CD14-positive monocyte (primary cell): ENCODE data around the gene TFR2. TPM values are rescaled to one million over a fixed set of nuclear protein-coding genes. Genes with fewer than 3 reads are reported as not detected.

Experiments used
- DNase-seq, 3 donors: peaks; one replicate each; pipeline ENCODE4 v3.0.0-alpha.2; 2011 to 2022
- H2AFZ ChIP-seq: 2 replicates; pipeline ENCODE4 v1.6.0; 2012; ENCODE audit warnings: mild to moderate bottlenecking, low read depth, low read length, inconsistent platforms; ENCODE audit not compliant: insufficient read depth, poor library complexity, severe bottlenecking
- H3K27ac ChIP-seq, 2 donors: 1 replicate in 1 of 2; 2 replicates in 1 of 2; pipeline ENCODE4 v1.5.1; 2012 to 2013; ENCODE audit warnings: low read length in 2 of 2, control low read depth in 1 of 2, inconsistent platforms in 1 of 2, low read depth in 1 of 2, mild to moderate bottlenecking in 1 of 2
- H3K27me3 ChIP-seq, 2 donors: one replicate each; pipeline versions ENCODE4 v1.6.0 to v1.6.1; 2011 to 2013; ENCODE audit warnings: low read length in 2 of 2; ENCODE audit not compliant: control insufficient read depth in 2 of 2, insufficient read depth in 2 of 2
- H3K36me3 ChIP-seq, 2 donors: replicated peaks in 1 of 2; 1 replicate in 1 of 2; 2 replicates in 1 of 2; pipeline versions ENCODE4 v1.5.1 to v1.6.1; 2012 to 2013; ENCODE audit warnings: low read length in 2 of 2, control low read depth in 1 of 2, inconsistent platforms in 1 of 2, mild to moderate bottlenecking in 1 of 2; ENCODE audit not compliant: insufficient read depth in 2 of 2, control insufficient read depth in 1 of 2
- H3K4me1 ChIP-seq, 2 donors: 1 replicate in 1 of 2; 2 replicates in 1 of 2; pipeline versions ENCODE4 v1.5.1 to v1.6.1; 2012 to 2013; ENCODE audit warnings: low read length in 2 of 2, control low read depth in 1 of 2, inconsistent platforms in 1 of 2, mild to moderate bottlenecking in 1 of 2, moderate library complexity in 1 of 2; ENCODE audit not compliant: insufficient read depth in 2 of 2, control insufficient read depth in 1 of 2
- H3K4me2 ChIP-seq: replicated peaks from 2 replicates; pipeline ENCODE3; 2012; ENCODE audit warnings: low read length, moderate library complexity, mild to moderate bottlenecking; ENCODE audit not compliant: poor library complexity, severe bottlenecking; ENCODE audit errors: extremely low read depth
- H3K4me3 ChIP-seq, 3 experiments: fragments of 200-600 bp in 1 of 3; sonication (generic) in 1 of 3; replicated peaks in 1 of 3; 1 replicate in 2 of 3; 2 replicates in 1 of 3; pipeline ENCODE4 v1.5.1; 2011 to 2013; ENCODE audit warnings: low read length in 3 of 3, mild to moderate bottlenecking in 3 of 3, control low read depth in 2 of 3, low read depth in 2 of 3, inconsistent platforms in 1 of 3, moderate library complexity in 1 of 3
- H3K79me2 ChIP-seq: 2 replicates; pipeline ENCODE4 v1.6.0; 2012; ENCODE audit warnings: mild to moderate bottlenecking, control low read depth, inconsistent platforms, low read length, moderate library complexity; ENCODE audit not compliant: insufficient read depth
- H3K9ac ChIP-seq: 2 replicates; pipeline ENCODE4 v1.6.0; 2017; ENCODE audit warnings: low read length, mild to moderate bottlenecking; ENCODE audit not compliant: insufficient read depth, poor library complexity, severe bottlenecking
- H3K9me3 ChIP-seq, 2 donors: replicated peaks in 1 of 2; 1 replicate in 1 of 2; 2 replicates in 1 of 2; pipeline versions ENCODE4 v1.5.1 to v1.6.1; 2012 to 2013; ENCODE audit warnings: low read length in 2 of 2, control low read depth in 1 of 2; ENCODE audit not compliant: control insufficient read depth in 1 of 2, insufficient read depth in 1 of 2
- H4K20me1 ChIP-seq: 2 replicates; pipeline ENCODE4 v1.6.0; 2012; ENCODE audit warnings: mild to moderate bottlenecking, low read length, control low read depth, moderate library complexity; ENCODE audit not compliant: insufficient read depth
- H3K27ac Mint-ChIP-seq, 7 donors: one replicate each; pipeline ENCODE4 v1.8.0; 2020; ENCODE audit warnings: mild to moderate bottlenecking in 7 of 7, mixed read lengths in 7 of 7, moderate library complexity in 6 of 7, inconsistent platforms in 2 of 7
- H3K27me3 Mint-ChIP-seq, 3 donors: one replicate each; pipeline ENCODE4 v1.8.0; 2021 to 2022; ENCODE audit warnings: low read depth in 3 of 3, mild to moderate bottlenecking in 3 of 3, mixed read lengths in 3 of 3, moderate library complexity in 3 of 3, inconsistent platforms in 1 of 3
- H3K36me3 Mint-ChIP-seq, 2 donors: one replicate each; pipeline ENCODE4 v1.8.0; 2020; ENCODE audit warnings: mixed read lengths in 2 of 2, inconsistent platforms in 1 of 2, mild to moderate bottlenecking in 1 of 2
- H3K4me1 Mint-ChIP-seq: one replicate; pipeline ENCODE4 v1.8.0; 2020; ENCODE audit warnings: mild to moderate bottlenecking, mixed read lengths
- H3K4me3 Mint-ChIP-seq, 2 donors: one replicate each; pipeline ENCODE4 v1.8.0; 2020; ENCODE audit warnings: mild to moderate bottlenecking in 2 of 2, mixed read lengths in 2 of 2, moderate library complexity in 1 of 2
- H3K9me3 Mint-ChIP-seq, 7 donors: one replicate each; pipeline ENCODE4 v1.8.0; 2020 to 2022; ENCODE audit warnings: mixed read lengths in 7 of 7, mild to moderate bottlenecking in 6 of 7, moderate library complexity in 6 of 7, inconsistent platforms in 2 of 7
- WGBS: methylation state at CpG from one replicate; pipeline ENCODE4 v1.1.5; 2013; ENCODE audit warnings: missing lambda C conversion rate; ENCODE audit not compliant: insufficient coverage; 5-methylcytosine and 5-hydroxymethylcytosine counted together
- intact Hi-C, 2 donors: fragments of 100-400 bp; cut with micrococcal nuclease; formaldehyde crosslinking; loops; one replicate each; pipeline versions ENCODE4 v1.15.0 to v1.15.1; 2023
- polyA plus RNA-seq, 3 donors: library from polyadenylated mRNA; depleted of rRNA in 1 of 3; unstranded in 2 of 3; stranded (reverse) in 1 of 3; fragments of 300-500 nt in 2 of 3; fragments of >200 nt in 1 of 3; fragmentation: Illumina TruSeq in 2 of 3; gene quantifications; 1 replicate in 2 of 3; 2 replicates in 1 of 3; pipeline ENCODE4 v1.2.3, GENCODE V29; 2012 to 2021
- TF ChIP-seq, protein P1 (sequence below): fragments of 200-600 bp; IDR thresholded peaks from one replicate; pipeline ENCODE4 v1.8.0; 2022; ENCODE audit warnings: antibody characterized with exemption, mild to moderate bottlenecking

Gene TFR2
- polyA plus RNA-seq, 3 donors: 0.79 to 1.4 TPM; not detected in 1

DNA sequence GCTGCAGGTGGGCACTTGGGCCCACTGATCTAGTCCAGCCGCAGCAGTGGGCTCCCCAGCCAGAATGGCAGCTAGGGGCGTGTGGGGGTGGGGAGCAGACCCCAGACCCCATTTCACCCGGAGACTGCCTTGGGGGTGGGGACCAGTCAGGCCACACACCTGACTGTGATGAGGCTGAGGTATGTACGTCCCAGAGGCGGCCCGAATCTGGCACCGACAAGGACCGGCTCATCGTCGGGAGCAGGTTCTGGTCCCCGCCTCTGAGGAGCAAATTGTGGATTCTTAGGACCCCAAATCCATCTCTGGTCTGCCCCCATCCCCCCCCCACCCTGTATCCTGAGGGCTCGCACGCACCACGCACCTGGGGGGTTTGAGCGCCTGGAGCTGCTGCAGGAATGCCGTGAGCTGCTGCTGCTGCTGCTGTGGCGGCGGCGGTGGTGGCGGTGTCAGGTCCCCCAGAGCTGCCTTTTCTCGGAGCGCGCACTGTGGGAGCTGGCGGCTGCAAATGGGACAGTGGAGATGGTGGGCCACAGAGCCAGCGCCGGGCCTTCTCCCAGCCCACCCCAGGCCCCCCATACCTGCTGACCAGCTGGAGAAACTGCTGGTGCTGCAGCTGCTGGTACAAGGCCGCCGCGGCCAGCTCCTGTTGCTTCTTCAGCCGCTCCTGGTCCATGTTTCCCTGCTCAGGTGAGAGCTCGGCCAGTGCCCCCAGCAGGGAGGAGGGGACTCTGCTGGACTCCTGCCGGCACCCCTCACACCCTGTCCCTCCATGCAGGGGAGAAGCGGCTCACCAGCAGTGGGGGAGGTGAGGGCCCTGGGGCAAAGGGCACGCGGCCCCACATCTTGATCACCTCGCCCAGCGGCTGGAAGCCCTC is 42.5 kb upstream of the TFR2 start:
- no peak overlapping the region for H3K4me3 Mint-ChIP-seq
- H3K27me3 Mint-ChIP-seq: no peaks in the 10 kb centered on the region
- H3K9me3 Mint-ChIP-seq: peaks cover 0 to 1% (median 0%) of the 10 kb centered on the region in 7 donors
- Histone ChIP-seq H3K4me3 (no peak overlapping the region), H3K27me3 (no peaks in the 10 kb centered on the region), H2AFZ (no peak overlapping the region), H3K27ac (no peak overlapping the region), H3K9ac (no peak overlapping the region), H4K20me1 (peaks cover 99% of the 10 kb centered on the region), H3K4me2 (no peak overlapping the region), H3K9me3 (no peaks in the 10 kb centered on the region), H3K79me2 (peaks cover 12% of the 10 kb centered on the region), H3K36me3 (peaks cover 87 to 88% of the 10 kb centered on the region in 2 donors), H3K4me1 (peaks cover 20 to 22% of the 10 kb centered on the region in 2 donors)
- intact Hi-C loops: no loop called here
- 95% methylated on average over 26 of the region's 37 CpGs for WGBS
- TF ChIP-seq, protein P1, sequence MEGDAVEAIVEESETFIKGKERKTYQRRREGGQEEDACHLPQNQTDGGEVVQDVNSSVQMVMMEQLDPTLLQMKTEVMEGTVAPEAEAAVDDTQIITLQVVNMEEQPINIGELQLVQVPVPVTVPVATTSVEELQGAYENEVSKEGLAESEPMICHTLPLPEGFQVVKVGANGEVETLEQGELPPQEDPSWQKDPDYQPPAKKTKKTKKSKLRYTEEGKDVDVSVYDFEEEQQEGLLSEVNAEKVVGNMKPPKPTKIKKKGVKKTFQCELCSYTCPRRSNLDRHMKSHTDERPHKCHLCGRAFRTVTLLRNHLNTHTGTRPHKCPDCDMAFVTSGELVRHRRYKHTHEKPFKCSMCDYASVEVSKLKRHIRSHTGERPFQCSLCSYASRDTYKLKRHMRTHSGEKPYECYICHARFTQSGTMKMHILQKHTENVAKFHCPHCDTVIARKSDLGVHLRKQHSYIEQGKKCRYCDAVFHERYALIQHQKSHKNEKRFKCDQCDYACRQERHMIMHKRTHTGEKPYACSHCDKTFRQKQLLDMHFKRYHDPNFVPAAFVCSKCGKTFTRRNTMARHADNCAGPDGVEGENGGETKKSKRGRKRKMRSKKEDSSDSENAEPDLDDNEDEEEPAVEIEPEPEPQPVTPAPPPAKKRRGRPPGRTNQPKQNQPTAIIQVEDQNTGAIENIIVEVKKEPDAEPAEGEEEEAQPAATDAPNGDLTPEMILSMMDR: no peak
- no peak for DNase-seq
- H3K4me1 Mint-ChIP-seq: peaks cover 19% of the 10 kb centered on the region
- H3K27ac Mint-ChIP-seq: no peak overlapping the region
- peaks cover 47 to 88% of the 10 kb centered on the region in 2 donors for H3K36me3 Mint-ChIP-seq

DNA sequence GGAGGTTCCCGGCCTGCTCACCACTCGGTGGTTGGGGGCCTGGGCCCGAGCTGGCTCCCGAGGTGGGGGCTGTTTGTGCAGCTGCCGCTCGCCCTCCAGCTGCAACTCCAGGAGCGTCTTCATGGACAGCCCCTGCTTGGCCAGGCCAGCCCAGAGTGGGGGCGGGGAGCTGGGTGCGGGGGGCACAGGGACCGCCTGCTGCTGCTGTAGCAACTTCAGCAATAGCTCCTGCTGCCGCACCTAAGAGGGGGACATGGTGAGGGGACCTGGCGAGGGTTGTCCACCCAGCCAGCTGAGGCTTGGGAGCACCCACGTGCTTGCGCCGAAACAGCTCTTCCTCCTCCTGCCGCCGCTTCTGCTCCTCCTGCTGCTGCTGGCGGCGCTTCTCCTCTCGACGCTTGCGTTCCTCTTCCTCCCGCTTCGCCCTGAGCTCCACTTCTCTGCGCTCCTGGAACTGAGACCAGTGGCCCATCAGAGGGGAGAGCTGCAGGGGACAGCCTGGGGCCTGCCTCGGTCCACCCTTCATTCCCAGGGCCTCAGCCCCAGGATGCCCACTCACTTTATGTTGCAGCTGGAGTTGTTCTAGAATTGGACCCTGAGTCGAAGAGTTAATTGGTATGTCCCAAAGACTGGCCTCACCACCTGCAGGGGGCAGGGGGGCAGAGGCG is 41.8 kb upstream of the TFR2 start:
- DNase-seq: no peak
- WGBS: 89% methylated on average over 26 of the region's 28 CpGs
- intact Hi-C loops: no loop called here

More for the DNA sequence above, 41.8 kb upstream of the TFR2 start:
- Histone ChIP-seq H4K20me1 (peaks cover 99% of the 10 kb centered on the region), H3K27me3 (no peaks in the 10 kb centered on the region), H3K79me2 (peaks cover 9% of the 10 kb centered on the region), H3K9me3 (no peaks in the 10 kb centered on the region), H2AFZ (no peak overlapping the region), H3K4me2 (no peak overlapping the region), H3K4me3 (no peak overlapping the region), H3K4me1 (peaks cover 28 to 30% of the 10 kb centered on the region in 2 donors), H3K9ac (no peak overlapping the region), H3K36me3 (peaks cover 87 to 88% of the 10 kb centered on the region in 2 donors), H3K27ac (no peak overlapping the region)
- H3K36me3 Mint-ChIP-seq: peaks cover 46 to 85% of the 10 kb centered on the region in 2 donors
- TF ChIP-seq, protein P1: no peak
- no peak overlapping the region for H3K4me3 Mint-ChIP-seq
- H3K27me3 Mint-ChIP-seq: peaks cover 0 to 2% (median 0%) of the 10 kb centered on the region in 3 donors
- peak overlapping the region in 2 of 7 donors; percentile 77 to 87 for H3K27ac Mint-ChIP-seq
- peaks cover 22% of the 10 kb centered on the region for H3K4me1 Mint-ChIP-seq
- peaks cover 0 to 1% (median 0%) of the 10 kb centered on the region in 7 donors for H3K9me3 Mint-ChIP-seq
